GM18499 (cell line): ENCODE results near the gene ZNF831.

Source experiments
- ATAC-seq: cut with Tn5 transposase; IDR thresholded peaks from one replicate; pipeline ENCODE4 v1.9.1; 2021; ENCODE audit warnings: moderate number of reproducible peaks; ENCODE audit not compliant: insufficient read depth, unreplicated experiment

ZNF831 gene

DNA sequence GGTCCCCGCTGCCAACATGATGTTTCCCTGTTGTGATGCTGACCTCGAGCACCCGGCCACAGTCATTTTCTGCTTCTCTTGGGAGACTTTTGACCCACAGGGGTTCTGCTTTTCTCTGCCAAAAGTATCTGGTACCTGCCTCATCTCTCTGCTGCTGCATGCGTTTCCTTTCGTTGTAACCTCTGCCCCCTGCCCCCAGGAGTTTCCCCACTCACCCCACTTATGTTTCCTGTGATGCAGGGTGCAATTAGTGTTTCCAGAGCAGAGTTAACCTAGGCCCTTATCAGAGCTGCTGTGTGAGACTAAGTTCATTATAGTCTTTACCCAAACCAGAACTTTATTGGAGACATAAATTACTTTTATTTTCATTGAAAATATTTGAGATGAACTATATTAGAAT lies 71.6 kb downstream of the ZNF831 start:
- ATAC-seq = no peak

- ATAC-seq = no peak
These were observed 76.4 kb downstream of the ZNF831 start for GRCh38 chr20:59240006-59240405.

DNA sequence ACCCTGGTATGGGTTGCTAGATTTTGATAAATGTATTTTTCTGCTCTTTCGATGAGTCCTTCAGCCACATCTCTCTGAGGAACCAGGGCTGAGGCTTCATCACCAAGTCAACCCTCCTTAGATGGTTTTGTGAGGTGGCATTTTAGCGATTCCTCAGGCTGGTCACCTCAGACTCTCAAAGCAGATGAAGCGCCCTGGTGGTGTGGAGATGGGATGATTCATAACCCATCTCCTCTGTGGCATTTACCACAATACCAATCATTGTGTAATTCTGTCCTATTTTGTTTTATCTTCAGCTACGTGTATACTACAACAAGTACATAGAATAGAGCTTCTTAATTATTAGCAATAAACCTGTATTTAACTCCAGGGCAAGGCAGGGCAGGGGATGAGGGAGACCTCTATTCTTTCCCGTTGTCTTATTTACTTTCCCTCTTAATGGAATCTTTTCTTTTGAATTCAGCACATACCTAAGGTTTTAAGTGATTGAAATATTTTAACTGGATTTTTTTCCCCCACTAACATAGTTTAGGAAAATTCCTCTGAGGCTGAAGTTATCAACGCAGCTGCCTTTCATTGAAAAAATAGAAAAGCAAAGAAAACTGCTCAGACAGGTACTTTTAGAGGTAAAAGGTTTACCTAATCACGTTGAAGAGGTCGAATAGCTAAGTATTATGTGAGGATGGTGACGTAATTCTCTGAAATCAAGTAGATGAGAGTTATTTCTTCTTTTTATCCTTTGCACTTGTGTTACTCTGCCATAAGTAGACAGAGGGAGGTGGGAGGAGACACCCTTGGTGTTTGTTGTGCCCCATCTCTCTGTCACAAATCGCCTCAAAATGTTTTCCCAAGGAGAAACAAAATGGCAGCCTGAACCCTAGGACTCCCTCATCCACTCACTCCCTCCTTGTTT lies 79.3 kb downstream of the ZNF831 start:
- ATAC-seq = no peak

GRCh38 chr20:59246691-59247400 lies 83.2 kb downstream of the ZNF831 start:
- ATAC-seq = no peak

DNA sequence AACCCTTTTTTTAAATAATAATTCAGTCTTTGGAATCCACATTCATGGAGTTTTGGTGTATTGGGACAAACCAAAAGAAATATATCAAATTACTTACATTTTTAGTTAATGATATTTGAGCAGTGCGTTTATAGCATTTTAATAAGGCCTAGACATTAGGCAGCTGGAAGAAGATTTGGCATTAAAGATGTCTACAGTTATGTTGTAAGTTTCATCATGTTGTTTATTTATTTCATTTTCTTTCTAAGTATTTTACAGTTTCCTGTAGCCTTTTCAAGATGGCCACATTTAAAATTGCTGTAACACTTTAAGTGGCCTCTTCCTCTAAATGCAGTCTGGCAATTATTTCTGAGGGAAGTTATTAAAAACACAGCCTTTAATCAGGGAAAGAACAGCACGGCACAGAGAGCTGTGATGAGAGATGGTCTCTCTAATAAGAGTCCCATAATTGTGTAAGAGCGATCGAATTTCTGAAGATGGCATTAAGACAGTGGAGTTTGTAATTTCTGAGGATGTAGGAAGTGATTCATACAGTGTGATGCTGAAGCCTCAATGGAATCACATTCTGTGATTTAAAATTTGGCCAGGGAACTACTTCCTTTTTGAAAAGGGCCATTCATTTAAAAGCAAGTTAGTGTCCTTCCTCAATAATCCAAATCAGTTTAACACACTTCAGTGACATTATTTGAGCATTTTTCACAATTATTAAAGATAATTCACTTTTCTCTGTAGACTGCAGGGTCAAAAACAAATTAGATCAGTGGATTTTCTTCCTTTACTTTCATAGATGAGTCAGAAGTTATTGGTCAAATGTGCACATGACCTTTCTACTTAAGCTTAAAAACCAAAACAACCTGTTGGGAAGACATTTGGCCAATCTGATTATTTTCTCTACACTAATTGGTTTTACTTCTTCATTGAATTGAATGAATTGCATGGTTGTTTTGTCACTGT lies 84.4 kb downstream of the ZNF831 start:
- no peak for ATAC-seq

DNA sequence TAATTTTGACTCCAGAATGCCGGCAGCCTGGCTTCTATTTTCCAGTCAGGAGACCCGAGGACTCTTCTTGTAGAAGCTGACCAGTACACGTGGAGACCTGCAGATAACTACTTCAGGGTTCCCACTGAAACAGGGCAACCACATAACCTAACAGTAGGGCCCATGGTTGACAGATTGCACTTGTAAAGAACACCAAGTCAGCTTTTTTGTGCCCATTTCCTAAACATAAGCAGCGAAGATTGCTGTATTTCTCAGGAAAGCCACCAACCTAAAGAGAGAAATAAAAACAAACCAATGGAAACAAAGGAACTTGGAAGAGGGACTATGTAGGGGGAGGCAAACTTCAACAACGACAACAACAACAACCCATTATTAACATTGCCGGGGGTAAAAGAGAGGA lies 86.7 kb downstream of the ZNF831 start:
- ATAC-seq = no peak

- no peak for ATAC-seq
These were observed 89.7 kb downstream of the ZNF831 start for GRCh38 chr20:59253325-59253724.

GRCh38 chr20:59253779-59254319 lies 90.2 kb downstream of the ZNF831 start:
- ATAC-seq = no peak

DNA sequence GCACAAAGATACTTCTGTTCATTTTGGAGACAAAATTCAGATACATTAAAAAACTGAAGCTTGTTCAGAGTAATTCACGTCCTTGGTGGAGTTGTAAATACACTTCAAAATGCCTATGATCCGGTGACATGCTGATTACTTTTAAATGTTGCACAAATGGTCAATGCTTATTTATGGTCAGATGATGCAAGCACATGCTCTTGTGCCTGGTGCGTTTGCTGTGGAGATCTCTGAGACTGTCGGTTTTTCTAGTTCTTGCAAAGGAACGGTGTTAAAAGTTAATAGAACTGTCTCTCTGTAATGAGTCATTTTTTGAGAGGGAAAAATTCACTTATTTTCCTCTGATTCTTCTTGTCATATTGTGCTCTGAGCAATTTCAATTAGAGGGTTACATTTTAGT lies 91.6 kb downstream of the ZNF831 start:
- ATAC-seq = no peak

DNA sequence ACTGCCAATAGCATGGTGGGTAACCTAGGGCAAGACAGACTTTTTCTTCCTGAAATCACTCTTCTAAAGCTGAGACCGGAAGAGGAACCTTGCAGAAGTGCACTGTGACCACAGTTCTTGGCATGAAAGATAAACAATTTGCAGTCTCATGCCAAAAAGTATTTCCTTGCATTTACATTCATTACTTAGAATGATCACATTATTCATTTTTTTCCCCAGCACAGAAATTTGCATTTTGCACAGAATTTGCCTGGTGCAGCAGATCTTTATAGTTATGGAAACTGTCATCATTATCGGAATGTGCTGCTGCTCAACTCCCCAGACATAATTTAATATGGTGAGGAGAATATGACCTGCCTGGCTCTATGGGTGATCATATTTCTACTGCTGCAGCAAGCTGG lies 94.6 kb downstream of the ZNF831 start:
- ATAC-seq = no peak

DNA sequence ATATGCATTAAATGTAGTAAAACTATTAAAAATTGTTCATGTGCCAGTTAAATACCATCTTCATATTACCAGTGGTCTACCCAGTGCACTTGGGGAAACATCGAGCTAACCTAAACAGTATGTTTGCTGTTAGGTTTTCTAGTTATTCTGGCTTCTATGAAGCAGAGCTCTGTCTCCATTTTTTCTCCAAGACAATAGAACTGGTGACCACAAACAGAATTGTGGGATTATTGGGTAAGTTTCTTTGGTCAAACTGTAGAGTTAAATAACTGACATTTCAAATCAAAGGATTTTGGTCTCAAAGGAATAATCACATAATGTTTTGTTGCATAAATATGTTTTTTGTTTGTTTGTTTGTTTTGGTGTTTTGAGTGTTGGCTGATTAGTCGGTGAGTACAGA lies 96.3 kb downstream of the ZNF831 start:
- ATAC-seq = no peak

- ATAC-seq = no peak
These were observed 101.7 kb downstream of the ZNF831 start for GRCh38 chr20:59265298-59265697.

DNA sequence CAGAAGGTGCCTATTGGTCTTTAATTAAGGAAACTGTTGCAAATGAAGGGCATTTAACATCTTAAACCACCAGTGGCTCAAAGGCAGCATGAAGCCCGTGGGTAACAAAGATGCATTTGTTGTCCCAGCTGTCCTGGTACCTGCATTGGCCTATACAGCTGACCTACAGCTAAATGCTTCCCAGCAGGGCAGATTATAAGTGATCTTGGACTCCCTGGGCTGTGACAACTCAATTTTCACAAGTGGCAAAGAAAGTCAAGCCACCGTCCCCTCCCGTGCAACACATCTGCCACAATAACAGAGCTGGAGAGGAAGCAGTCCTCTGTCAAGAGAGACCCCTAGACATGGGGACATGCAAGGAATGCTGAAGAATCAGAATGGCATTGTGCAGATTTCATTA lies 105.2 kb downstream of the ZNF831 start:
- ATAC-seq = no peak

- no peak for ATAC-seq
These were observed 105.9 kb downstream of the ZNF831 start for GRCh38 chr20:59269411-59270025.

GRCh38 chr20:59270380-59270779 lies 106.8 kb downstream of the ZNF831 start:
- no peak for ATAC-seq

- ATAC-seq = no peak
These were observed 110.2 kb downstream of the ZNF831 start for GRCh38 chr20:59273739-59274357.

DNA sequence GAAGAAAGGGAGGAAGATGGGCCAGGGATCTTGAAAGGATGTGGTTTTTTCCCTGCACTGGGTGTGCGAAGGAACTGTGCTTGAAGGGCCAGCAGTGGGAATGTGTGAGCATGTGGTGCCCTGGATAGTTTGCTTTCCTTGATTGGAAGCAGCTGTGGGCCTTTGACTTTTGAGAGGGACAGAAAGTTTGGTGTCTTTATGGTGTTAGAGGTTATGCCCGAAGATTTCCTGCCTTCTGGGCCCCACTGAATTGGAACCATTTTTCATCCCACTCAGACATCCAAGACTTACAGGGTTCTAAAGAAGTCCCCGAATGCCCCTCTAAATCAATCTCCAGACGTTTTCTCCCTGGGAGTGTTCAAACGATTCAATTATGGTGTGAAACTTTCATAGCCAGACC lies 113.3 kb downstream of the ZNF831 start:
- ATAC-seq = no peak

GRCh38 chr20:59284470-59284869 lies 120.8 kb downstream of the ZNF831 start:
- ATAC-seq = no peak

DNA sequence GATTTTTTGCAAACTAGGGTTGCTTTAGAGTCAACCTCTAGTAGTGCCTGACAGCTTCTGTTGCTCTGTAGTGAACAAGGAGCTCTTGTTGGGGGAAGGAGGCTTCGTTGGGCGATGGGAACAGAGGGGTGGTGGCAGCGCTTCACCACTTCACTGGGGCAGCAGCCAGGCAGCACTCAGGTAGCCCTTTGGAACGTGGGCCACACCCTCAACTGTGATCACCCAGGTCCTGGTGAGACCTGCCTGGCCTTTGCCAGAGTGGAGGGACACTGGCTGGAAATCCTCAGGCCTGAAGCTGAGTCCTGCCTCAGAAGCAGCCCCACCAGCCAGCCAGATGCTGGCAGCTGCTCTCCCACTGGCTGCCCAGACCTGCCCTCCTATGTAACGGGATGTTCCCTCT lies 126.4 kb downstream of the ZNF831 start:
- ATAC-seq = no peak
